ENCODE results near the gene CMYA5.
"Not testable (repeated sequence)": the region's sequence is repeated elsewhere in the genome, so short reads cannot be mapped to it uniquely, and the experiment has no call there.

The CMYA5 gene

DNA sequence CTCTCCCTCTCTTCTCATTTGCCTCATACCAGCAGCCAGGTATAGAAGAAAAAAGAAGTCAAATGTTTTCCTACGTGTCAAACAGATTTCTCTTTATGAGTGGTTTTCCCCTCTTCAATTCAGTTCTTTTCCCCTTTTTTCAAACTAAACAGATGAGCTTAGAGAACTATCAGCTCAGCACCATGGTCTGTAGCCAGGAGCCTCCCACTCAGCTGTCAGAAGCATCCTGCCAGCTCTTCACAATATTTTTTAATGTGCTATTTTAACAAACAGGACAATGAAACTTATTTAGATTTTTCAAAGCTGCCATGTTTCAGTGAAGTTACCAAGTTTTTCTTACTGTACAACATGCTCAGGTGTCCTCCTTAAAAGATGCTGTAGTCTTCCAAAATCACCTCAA is 63.5 kb downstream of the CMYA5 start:
- DNase-seq = no peak

DNA sequence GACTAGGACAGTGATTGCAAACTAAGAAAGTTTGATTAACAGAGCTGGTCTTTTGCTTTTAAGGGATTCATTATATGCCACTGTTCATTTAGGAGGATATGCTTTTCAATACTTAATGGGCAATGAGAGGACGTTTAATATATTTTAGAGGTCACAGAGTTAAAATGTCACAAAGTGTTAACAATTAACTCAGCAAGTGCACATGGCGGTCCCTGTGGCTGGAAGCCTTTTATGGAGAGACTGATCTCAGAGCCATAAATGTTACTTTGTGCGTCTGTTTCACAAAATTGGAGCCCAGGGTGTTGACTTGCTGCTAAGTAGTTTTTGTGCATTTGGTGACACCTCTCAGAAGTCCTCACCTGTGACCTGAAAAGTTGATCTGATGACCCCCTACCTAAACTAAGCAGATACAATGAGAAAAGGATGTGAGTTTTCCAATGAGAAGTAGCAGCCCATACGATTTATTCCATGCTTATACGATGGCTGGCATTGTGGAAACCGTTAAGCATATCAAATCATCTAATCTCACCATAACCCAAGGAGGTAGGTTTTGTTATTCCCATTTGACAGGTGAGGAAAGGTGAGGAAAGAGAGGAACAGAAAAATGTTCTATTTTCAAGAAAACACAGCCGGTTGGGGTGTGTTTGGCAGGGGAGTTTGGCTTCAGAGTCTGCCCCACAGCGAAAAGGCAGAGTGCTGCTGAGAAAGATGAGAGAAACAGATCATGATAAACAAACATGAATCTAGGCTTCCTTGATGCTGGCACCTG is 64.4 kb downstream of the CMYA5 start:
- DNase-seq = no peak

DNA sequence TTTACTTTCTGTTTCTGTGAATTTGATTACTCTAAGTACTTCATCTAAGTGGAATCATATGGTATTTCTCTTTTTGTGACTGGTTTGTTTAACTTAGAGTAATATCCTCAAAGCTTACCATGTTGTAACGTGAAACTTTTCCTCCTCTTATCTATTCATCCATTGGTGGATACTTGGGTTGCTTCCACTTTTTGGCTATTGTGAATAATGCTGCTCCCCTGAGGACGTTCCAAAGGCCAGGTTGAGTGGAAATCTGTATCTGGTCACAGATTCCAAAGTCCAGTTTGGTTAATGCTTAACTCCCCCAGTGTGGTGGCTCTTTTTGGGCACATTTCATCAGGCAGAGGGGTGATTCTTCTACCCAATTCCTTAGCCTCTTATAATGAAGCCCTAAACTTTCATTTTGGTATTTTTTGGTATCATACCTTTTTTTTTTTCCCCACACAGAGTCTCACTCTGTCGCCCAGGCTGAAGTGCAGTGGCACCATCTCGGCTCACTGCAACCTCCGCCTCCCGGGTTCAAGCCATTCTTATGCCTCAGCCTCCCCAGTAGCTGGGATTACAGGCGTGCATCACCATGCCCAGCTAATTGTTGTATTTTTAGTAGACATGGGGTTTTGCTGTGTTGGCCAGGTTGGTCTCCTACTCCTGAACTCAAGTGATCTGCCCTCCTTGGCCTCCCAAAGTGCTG is 65.4 kb downstream of the CMYA5 start:
- DNase-seq = no peak

DNA sequence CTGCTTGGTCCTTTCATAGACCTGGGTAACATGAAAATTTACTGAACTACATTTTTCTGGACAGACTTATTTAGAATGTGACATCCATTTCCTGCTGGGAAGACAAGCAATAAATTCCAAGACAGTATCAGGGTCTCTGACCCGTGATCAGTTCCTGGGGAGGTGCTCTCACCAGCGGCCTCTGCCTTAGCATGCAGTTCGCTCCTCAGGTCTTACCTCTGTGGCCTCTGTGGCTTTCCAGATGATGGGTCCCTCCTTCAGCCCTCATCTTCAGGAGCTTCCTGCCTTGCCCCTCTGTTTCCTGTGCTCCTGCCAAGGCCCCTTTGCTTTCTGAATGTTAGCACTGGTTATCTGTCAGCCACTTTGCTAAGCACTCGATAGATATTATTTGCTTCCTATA is 66.4 kb downstream of the CMYA5 start:
- DNase-seq = no peak

DNA sequence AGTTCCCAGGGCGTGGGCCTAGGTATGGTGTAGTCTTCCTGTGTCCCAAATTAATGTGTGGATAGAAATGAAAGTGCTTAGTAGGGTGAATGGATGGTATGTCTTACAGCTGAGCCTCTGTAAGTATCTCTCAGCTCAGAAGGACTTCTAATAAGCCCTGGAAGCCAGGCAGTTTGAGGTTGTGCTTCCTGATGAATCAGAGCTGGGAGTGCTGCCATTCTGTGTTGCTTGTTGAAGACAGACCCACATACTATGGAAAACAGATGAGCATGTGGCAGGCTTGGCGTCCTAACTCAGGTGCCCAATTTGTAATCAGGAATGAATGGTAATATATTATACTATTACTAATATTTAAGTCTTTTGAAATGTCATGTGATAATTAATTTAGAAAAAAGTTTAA is 69.8 kb downstream of the CMYA5 start:
- no peak for DNase-seq

DNA sequence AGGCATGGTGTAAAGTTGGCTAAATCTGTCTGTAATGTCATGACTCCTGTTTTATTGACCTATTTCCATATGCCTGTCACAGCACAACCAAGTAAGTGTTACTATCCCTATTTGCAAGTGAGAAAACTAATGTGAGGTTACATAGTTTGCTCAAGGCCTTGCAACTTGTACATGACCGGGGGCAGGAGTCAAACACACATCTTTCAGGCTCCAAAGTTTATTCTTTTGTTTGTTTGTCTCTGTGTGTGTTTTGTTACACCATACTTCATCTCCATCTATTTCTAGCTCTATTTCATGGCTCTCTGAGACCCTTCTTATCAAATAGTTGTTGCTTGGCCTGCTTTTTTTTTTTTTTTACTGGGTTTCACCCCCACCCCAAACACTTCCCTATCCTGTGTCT is 70.2 kb downstream of the CMYA5 start:
- no peak for DNase-seq

DNA sequence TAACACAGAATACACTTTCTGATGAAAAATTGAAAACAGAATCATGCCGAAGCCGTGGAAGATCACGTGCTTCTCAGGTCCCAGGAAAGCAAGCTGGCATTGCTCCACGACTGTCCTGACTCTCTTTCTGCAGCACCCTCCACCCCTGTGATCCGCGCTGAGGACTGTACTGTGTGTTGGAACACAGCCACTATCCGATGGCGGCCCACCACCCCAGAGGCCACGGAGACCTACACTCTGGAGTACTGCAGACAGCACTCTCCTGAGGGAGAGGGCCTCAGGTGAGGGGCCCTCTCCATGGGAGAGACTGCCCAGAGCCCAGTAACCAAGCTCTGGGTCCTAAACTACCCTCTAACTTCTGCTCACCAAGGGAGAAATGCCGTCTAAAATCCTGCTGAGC is 73.3 kb downstream of the CMYA5 start:
- DNase-seq = no peak

DNA sequence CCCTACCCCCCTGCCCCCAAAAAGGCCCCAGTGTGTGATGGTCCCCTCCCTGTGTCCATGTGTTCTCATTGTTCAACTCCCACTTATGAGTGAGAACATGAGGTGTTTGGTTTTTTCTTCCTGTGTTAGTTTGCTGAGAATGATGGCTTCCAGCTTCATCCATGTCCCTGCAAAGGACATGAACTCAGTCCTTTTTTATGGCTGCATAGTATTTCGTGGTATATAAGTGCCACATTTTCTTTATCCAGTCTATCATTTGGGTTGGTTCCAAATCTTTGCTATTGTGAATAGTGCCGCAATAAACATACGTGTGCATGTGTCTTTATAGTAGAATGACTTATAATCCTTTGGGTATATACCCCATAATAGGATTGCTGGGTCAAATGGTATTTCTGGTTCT is 74.5 kb downstream of the CMYA5 start:
- not testable (repeated sequence) for DNase-seq

DNA sequence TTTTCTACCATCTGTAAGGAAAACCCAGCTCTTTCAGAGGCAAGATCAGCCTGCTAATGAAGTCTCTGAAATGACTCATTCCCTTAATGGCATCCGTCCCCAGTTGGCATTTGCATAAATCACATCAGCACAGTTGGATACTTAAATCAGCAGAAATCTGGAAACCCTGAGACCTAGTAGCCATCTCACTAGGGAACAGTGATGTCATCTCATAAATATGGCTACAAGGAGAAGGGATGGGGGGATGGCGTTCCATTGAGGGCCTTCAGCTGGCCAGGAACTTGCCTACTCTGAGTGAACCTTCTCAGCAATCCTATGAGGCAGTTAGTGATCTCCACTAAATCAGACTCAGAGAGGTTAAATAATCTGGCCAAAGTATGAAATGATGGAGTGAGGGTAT is 81.8 kb downstream of the CMYA5 start:
- DNase-seq = no peak

DNA sequence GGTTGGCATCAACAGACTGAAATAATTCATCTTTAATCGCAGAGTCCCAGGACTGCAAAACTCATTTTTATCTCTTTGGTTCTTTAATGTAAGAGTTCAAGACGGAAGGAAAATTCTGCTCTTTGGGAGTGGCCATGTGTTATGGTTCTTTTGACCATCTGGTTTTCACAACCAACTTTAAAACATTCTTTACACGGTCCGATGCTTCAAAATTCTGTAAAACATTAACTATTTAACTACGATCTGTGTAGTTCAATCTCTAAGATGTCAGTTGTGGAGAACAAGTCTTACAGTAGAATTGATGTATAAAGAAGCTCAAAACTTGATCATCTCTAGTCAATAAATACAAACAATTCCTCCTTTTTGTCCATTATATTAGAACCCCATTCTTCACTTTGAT is 83.0 kb downstream of the CMYA5 start:
- no peak for DNase-seq

DNA sequence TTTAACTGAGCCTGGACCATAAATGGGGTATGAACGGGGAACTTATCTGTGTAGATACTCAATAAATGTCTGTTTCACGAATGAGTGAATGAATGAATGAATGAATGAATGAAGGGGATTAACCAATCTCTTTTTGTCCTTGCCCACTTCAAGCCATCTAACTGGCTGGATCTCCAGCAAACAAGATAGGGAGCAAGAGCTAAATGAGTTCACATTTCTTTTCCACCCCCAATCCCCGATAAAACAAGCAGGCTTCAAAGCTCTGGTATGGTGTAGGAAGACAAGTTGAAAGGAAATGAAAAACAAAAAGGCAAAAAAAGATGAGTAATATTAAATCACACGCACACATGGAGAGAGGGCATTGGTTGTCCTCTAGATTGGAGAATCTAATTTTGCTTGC is 84.0 kb downstream of the CMYA5 start:
- no peak for DNase-seq

DNA sequence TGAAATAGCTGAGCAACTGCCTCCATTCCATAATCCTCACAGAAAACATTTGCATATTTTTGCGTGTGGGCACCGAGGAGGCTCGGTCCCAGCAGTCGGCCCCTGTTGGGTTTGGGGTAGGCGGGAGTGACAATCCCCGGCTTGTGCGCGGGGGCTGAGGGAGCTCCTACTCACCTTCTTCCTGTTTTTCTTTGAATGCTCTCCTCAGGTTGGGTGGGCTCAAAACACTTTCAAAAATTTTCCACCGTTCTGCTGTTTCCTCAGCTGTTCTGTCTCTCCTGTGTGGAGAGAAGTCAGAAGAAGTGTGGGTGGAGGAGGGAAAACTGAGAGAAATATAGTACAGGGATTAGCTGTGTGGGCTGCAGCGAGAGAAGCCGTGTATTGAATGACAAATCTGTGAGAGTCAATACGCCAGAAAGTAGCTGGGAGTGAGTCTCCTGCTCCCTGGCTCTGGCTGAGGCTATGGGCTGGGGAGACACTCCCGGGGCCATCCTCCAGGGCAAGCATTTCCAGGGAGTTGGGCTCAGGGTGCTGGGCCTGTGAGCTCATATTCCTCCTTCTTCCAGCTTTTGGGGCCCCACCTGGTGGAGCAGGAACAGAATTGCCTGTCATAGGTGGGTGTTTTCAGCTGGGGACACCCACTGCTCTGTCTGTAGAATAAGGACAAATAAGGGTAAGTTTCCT is 84.7 kb downstream of the CMYA5 start:
- no peak for DNase-seq

DNA sequence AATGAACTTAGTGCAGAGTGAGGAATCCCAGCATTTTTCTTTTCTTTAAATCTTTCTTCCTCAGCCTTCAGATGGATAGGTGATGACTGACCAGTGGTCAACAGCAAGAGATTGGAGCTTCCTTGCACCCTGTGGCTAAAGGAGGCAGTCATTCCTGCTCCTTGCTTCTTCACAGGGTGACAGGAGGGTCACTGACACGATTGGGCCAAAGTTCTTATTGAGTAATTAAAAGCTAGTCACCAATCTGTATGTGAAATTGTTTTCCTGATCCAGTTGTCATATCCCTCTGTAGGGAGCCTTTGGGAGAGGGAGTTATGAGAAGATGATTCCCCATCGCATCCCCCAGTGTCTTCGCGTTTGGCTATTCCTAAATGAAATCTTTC is 85.2 kb downstream of the CMYA5 start:
- DNase-seq = no peak

DNA sequence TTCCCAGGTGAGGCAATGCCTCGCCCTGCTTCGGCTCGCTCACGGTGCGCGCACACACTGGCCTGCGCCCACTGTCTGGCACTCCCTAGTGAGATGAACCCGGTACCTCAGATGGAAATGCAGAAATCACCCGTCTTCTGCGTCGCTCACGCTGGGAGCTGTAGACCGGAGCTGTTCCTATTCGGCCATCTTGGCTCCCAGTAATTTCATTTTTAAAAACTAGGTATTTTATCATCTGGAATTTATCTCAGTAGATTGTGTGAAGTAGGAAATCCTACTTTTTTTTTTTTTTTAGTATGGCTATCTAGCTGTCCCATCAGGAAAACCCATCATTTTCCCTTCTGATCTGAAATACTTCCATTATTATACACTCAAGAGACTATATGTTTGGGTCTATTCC is 95.1 kb downstream of the CMYA5 start:
- not testable (repeated sequence) for DNase-seq

DNA sequence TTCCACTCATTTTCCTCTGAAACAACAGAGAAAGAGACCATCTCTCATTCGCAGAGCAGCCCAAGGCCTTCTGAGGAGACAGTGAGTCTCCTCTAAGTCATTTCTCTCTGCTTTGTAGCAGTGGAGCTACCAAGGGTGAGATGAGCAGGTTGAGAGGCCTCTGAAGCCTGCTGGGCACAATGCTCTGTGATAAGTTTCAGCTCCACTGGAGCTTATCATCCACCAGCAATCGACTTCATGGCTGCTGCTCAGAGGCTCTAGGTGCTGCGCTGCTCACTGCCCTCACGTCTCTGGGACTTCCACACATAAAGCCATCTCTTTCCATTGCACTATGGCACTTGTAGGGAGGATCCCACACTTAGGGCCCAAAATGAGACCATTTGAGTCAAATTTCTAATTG is 96.3 kb downstream of the CMYA5 start:
- DNase-seq = no peak

DNA sequence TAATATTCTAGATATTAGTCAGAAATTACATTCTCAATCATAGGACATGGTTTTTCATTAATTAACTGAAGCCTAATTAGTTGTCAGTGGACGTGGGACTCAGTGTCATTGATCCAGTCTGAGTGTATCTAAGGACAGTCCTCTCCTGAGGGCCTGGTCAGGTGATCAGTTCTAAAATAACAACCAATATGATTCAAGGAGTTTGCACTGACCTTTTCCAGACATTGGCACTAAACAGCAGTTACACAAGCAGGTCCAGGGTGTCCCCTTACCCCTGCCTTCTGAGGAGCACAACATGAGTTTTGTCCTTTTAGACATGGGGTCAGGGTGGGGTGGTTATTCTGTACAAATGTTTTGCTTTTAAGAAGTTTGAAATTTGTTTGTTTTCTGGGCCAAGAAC is 97.8 kb downstream of the CMYA5 start:
- no peak for DNase-seq

DNA sequence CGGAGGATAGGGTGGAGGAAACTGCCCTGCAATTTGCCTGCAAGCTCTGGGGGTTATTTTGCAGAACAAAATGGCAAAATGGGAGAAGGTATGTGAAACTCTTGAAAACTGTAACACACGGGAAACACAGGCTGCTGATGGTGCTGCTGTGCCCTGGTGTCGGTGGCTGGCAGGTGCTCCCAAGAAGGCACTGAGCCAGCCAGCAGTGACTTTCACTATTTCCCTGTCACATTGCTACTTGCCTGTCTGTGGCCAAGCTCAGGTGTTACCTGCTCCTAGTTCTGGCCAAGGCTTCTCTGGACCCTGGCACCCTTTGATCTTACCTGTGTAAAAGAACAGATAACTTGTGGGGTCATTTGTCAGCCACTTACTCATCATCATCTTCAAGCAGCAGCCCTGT is 102.2 kb downstream of the CMYA5 start:
- DNase-seq = no peak

DNA sequence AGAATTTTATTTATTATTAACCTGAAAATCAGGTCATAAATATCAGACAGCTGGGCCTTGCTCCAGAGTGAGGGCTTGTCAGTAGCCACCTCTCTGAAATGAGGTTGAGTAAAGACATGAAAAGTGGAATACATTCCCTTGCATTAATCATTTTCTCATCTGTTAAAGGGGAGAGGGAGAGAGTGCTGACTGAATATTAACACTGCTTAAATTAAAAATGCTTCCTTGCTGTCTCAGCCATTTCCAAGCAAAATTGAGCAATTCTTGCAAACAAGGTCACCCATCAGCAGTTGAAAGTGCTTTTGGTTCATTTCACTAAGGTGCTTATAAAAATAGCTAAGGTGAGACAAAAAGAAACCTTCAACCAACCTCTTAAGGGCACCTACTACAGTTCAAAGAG is 102.8 kb downstream of the CMYA5 start:
- DNase-seq = no peak

DNA sequence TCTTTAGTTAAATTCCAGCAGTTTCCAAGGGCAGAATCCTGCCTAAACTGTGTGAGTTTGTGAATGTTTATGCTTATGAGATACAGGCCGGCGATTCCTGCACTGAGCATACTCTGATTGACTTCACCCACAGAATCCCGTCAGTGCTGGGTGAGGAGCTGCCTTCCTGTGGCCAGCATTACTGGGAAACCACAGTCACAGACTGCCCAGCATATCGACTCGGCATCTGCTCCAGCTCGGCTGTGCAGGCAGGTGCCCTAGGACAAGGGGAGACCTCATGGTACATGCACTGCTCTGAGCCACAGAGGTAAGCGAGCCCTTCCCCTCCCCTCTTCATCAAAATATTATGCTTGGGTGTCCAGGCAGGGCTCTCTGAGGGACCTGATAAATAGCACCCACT is 103.7 kb downstream of the CMYA5 start:
- DNase-seq = no peak

DNA sequence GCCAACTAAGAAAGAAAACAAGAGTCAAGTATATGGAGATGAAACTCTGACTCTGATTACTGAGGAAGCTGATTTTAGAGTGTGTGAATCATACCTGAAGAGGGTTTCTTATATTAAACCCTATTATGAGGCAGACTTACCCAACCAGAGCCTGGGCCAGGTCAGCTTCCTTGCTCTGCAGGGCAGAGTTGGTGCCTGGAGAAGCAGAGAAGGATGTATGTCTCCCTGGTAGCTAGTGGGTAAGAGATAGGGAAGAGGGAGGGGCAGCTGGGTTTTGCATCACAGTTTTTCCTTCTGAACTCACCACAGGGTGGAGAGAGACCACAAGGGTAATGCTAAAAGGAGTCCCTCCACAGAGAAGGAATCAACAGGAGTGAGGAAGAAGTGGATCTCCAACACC is 104.1 kb downstream of the CMYA5 start:
- no peak for DNase-seq

DNA sequence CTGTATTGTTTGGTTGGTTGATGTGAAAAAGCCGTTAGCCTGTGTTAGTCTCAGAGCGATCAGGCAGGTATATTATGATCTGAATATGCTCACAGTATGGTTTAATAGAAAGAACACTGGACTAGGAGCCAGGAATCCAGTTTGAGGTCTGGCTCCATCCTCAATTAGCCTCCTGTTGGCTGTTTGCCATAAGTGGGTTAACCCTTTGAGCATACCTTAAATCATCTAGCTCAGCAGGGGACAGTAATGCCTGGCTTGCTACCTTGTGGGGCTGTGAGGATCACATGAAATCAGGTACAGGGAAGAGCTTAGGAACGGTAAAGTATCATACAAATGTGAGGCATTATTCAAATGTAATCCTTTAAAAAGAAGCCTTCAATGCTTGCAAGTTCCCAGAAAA is 104.7 kb downstream of the CMYA5 start:
- no peak for DNase-seq

DNA sequence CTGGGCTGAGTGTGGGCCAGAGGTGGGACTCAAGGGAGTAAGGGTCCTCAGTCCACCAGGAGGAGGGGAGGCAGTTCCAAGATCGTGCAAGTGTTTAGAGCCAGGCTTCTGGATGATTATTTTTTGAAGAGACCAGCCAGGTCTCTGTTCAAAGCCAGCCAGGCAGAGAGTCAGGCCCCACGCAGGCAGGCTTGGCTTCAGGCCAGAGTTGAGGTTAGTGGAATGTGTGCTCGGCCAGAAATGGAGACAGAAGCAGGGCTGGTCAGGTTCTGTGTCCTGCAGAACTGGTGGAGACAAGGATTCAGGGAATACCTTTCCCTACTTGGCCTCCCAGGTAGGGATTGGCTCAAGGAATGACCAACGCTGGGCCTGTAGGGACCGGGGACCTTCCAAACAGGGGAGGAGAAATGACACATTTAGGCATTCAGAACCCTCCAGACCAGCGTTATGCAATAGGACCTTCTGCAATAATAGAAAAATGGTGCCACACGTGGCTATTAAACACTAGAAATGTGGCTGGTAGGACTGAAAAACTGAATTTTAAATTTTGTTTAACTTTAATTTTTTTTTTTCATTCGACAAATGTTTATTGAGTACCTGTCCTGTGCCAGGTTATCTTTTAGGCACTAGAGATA is 106.2 kb downstream of the CMYA5 start:
- DNase-seq = no peak

DNA sequence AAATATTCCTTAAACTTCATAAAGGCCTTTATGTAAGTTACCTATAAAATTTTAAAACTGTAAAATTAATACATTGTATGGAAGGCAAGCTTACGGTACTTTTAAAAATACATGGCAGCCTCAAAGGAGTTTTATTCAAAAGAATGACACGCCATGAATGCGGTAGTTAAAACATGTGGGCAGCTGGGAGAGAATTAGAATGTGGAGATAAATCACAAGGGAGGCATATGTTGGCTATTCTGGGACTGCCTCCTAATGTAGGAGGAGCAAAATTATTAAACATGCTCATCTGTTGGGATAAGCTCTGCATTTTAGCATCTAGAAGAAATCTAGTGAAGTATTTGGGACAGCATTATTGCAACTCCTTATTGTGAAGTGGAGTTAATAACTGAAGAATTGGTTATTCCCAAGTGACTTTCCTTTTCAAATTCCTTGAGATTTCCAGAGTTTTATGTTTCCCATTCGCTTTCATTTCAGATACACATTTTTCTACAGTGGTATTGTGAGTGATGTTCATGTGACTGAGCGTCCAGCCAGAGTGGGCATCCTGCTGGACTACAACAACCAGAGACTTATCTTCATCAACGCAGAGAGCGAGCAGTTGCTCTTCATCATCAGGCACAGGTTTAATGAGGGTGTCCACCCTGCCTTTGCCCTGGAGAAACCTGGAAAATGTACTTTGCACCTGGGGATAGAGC is 109.4 kb downstream of the CMYA5 start:
- no peak for DNase-seq

Data from NCI-H526 treated with DMSO at 0.1 percent for 48 hours (cell line).